ENCODE measurements around the gene MTMR3. TPM values are rescaled to one million over a fixed set of nuclear protein-coding genes. Genes with fewer than 3 reads are reported as not detected.

The MTMR3 gene
- total and polyA plus RNA-seq, 8 donors: 37.4 to 55.4 (median 44.9) TPM

DNA sequence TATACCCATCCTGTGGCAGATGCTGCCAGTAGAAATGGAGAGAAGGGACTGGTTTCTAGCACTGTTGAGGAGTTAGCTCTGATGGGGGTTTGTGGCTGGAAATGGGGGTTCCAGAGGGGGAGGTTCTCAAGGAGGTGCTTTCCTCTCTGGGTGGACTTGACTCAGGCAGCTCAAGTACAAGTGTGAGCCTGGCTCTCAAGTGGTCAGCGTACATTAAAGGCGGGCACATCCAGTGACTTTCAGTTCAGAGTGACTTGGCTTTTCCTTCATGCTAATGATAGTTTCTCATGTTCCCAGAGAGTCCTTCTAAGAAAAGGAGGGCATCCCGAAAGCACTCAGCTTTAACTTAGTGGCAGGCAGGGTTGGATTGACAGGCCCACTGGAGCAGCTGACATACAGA, 138.4 kb downstream of the MTMR3 start:
- ATAC-seq (peak; percentile 45), DNase-seq (no peak)
- Histone ChIP-seq H3K36me3 (peaks cover 0 to 100% of the 10 kb centered on the region in 2 donors), H3K4me3 (no peak overlapping the region), H3K4me1 (peaks cover 0 to 6% of the 10 kb centered on the region in 2 donors), H3K9me3 (no peaks in the 10 kb centered on the region), H3K27ac (no peak overlapping the region), H3K27me3 (no peaks in the 10 kb centered on the region)
- intact Hi-C loops (cut with DNase I): no loop called here
- TF ChIP-seq CTCF (IDR thresholded peaks at IDR 0.05): no peak

- Histone ChIP-seq H3K27ac (no peak overlapping the region), H3K9me3 (no peaks in the 10 kb centered on the region), H3K27me3 (no peaks in the 10 kb centered on the region), H3K36me3 (peaks cover 0 to 100% of the 10 kb centered on the region in 2 donors), H3K4me3 (no peak overlapping the region), H3K4me1 (peaks cover 0 to 6% of the 10 kb centered on the region in 2 donors)
- no peak for TF ChIP-seq CTCF (IDR thresholded peaks at IDR 0.05)
- intact Hi-C loops (cut with DNase I): no loop called here
- ATAC-seq (no peak), DNase-seq (no peak)
Measured at GRCh38 chr22:30021881-30022619, 139.1 kb downstream of the MTMR3 start.

GRCh38 chr22:30023099-30023660, 140.2 kb downstream of the MTMR3 start:
- Histone ChIP-seq H3K27ac (no peak overlapping the region), H3K36me3 (peaks cover 0 to 100% of the 10 kb centered on the region in 2 donors), H3K27me3 (no peaks in the 10 kb centered on the region), H3K9me3 (no peaks in the 10 kb centered on the region), H3K4me3 (no peak overlapping the region), H3K4me1 (peaks cover 0 to 6% of the 10 kb centered on the region in 2 donors)
- no peak for DNase-seq
- no peak for TF ChIP-seq CTCF (IDR thresholded peaks at IDR 0.05)
- intact Hi-C loops (cut with DNase I): no loop called here
- no peak for ATAC-seq

DNA sequence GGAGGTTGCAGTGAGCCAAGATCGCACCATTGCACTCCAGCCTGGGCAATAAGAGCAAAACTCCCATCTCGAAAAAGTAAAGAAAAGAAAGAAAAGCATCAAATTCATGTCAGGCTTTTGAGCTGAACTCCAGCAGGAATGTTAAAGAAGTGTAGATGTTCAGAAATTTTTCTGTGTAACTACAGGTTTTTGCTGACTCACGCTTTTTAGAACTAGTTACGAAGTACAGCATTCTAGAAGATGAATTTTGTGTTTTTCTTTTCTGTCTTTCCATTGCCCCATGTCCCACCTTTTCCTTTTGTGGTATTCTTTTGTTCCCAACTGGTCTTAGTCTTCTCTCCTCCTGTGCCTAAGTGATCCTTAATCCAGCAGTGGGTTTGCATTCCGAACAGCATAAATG, 141.3 kb downstream of the MTMR3 start:
- Histone ChIP-seq H3K27me3 (no peaks in the 10 kb centered on the region), H3K4me3 (no peak overlapping the region), H3K9me3 (no peaks in the 10 kb centered on the region), H3K4me1 (peaks cover 5 to 6% of the 10 kb centered on the region in 2 donors), H3K27ac (no peak overlapping the region), H3K36me3 (peaks cover 0 to 100% of the 10 kb centered on the region in 2 donors)
- no peak for DNase-seq
- ATAC-seq: no peak
- intact Hi-C loops (cut with DNase I): no loop called here
- TF ChIP-seq CTCF (IDR thresholded peaks at IDR 0.05): no peak

DNA sequence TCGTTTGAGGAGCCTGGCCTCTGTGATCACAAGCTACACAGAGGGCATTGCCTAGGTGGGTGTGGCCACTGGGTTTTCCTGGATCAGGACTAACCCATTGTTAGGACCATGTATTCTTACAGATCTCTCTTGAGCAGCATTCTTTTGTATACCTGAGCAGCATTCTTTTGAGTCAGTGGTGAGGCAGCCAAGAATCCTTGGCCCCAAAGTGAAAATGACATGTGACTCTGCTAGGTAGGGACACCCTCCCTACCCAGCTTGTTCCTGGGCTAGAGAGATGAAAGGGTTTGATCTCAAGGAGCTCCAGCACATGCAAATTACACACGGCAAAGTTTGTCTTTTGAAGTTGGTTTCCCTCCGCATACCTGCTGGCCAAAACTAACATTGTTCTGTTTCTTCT, 142.2 kb downstream of the MTMR3 start:
- H3K4me1 ChIP-seq: peaks cover 5 to 6% of the 10 kb centered on the region in 2 donors
- H3K4me3 ChIP-seq: no peak overlapping the region
- peak overlapping the region; percentile 33 to 58 for H3K27ac ChIP-seq
- peak in 2 of 4 donors; percentile 52 to 54 for DNase-seq
- intact Hi-C loops (cut with DNase I): no loop called here
- H3K27me3 ChIP-seq: no peaks in the 10 kb centered on the region
- peaks cover 0 to 100% of the 10 kb centered on the region in 2 donors for H3K36me3 ChIP-seq
- ATAC-seq: peak; percentile 66
- TF ChIP-seq CTCF (IDR thresholded peaks at IDR 0.05): no peak
- no peaks in the 10 kb centered on the region for H3K9me3 ChIP-seq

All from left lung (tissue), 10 donors.